Ishikawa (cell line): ENCODE data around the gene CNTD1.

Experiments
- CEBPB ChIP-seq: IDR thresholded peaks from 2 replicates; pipeline ENCODE4 v1.6.1; 2012
- CREB1 ChIP-seq: IDR thresholded peaks from 2 replicates; pipeline ENCODE4 v1.6.1; 2012; ENCODE audit warnings: low read depth
- EGR1 ChIP-seq: IDR thresholded peaks from 2 replicates; pipeline ENCODE4 v1.6.1; 2012
- EP300 ChIP-seq: IDR thresholded peaks from 2 replicates; pipeline ENCODE4 v1.6.1; 2012; ENCODE audit warnings: borderline replicate concordance
- FOXM1 ChIP-seq: IDR thresholded peaks from 2 replicates; pipeline ENCODE4 v1.6.1; 2012; ENCODE audit warnings: low read depth, borderline replicate concordance
- NFIC ChIP-seq: IDR thresholded peaks from 2 replicates; pipeline ENCODE4 v1.6.1; 2012
- TAF1 ChIP-seq: IDR thresholded peaks from 2 replicates; pipeline ENCODE4 v1.6.1; 2012; ENCODE audit warnings: low read depth, mild to moderate bottlenecking
- TCF12 ChIP-seq: IDR thresholded peaks from 2 replicates; pipeline ENCODE4 v1.6.1; 2012; ENCODE audit warnings: low read depth
- TEAD4 ChIP-seq: IDR thresholded peaks from 2 replicates; pipeline ENCODE4 v1.6.1; 2012
- YY1 ChIP-seq: IDR thresholded peaks from 2 replicates; pipeline ENCODE4 v1.6.1; 2012; ENCODE audit warnings: low read depth
- ZBTB7A ChIP-seq: IDR thresholded peaks from 2 replicates; pipeline ENCODE4 v1.6.1; 2012; ENCODE audit warnings: low read depth
- TF ChIP-seq, protein P1 (sequence below): IDR thresholded peaks from 2 replicates; pipeline ENCODE4 v1.6.1; 2012
- TF ChIP-seq, protein P2 (sequence below): IDR thresholded peaks from 2 replicates; pipeline ENCODE4 v1.6.1; 2012
- TF ChIP-seq, protein P3 (sequence below): IDR thresholded peaks from 2 replicates; pipeline ENCODE4 v1.6.1; 2012; ENCODE audit warnings: low read depth, mild to moderate bottlenecking

CNTD1 gene, protein sequence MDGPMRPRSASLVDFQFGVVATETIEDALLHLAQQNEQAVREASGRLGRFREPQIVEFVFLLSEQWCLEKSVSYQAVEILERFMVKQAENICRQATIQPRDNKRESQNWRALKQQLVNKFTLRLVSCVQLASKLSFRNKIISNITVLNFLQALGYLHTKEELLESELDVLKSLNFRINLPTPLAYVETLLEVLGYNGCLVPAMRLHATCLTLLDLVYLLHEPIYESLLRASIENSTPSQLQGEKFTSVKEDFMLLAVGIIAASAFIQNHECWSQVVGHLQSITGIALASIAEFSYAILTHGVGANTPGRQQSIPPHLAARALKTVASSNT

DNA sequence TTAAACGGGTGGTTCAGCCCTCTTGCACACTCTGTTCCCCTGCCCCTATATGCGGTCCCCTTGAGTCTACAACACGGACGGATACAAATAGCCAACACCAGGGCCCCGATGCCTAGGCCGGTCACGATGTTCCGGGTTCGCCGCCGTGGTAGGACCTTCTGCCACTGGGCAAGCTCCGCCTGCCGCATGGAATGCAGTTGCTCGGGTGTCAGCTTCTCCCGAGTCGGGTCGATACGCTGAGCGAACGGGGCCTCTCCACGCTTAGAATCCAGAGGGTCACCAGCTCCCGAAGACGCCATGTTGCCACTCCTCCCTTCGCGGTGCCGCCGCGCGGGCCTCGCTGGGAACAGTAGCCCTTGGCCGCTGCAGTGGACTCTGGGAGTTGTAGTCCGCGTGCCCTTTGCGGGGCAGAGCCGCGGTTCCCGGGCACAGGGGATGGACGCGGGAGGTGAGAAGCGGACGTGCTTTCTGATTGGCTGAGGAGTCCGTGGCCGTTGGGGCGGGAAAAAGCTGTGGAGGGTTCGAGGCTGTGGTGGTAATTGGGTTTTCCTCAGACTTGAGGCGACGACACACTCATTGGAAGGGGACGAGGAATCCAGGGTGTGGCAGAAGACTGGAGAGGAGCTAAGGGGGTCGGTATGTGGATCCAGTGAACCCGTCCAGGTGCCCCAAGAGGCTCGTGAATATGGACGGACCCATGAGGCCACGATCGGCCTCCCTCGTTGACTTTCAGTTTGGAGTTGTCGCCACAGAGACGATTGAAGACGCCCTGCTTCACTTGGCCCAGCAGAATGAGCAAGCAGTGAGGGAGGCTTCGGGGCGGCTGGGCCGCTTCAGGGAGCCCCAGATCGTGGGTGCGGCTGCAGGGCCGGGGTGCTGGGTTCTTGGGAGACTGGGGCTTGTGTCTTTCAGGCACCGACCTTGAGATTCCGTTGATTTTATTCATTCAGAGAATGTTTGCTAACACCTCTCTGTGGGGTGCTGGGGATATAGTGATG is at the start of gene CNTD1, which contains the start of gene COA3:
CNTD1 (plus strand) TSS at position 479 of the 998 bp plus-strand sequence; CDS start at position 686, 207 bp downstream.
COA3 (minus strand) TSS at position 322 of the 998 bp plus-strand sequence; CDS start at position 299, 23 bp downstream.
- TF ChIP-seq NFIC: no peak
- TF ChIP-seq, protein P1, sequence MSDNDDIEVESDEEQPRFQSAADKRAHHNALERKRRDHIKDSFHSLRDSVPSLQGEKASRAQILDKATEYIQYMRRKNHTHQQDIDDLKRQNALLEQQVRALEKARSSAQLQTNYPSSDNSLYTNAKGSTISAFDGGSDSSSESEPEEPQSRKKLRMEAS: peak; percentile 99
- peak; percentile 13; the same call in 1 of the 2 replicates for TF ChIP-seq TEAD4
- no peak for TF ChIP-seq CREB1
- TF ChIP-seq TAF1: peak; percentile 83
- peak; percentile 93 for TF ChIP-seq YY1
- TF ChIP-seq CEBPB: no peak
- no peak for TF ChIP-seq EP300
- TF ChIP-seq, protein P2, sequence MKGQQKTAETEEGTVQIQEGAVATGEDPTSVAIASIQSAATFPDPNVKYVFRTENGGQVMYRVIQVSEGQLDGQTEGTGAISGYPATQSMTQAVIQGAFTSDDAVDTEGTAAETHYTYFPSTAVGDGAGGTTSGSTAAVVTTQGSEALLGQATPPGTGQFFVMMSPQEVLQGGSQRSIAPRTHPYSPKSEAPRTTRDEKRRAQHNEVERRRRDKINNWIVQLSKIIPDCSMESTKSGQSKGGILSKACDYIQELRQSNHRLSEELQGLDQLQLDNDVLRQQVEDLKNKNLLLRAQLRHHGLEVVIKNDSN: peak; percentile 19; the same call in 1 of the 2 replicates
- peak; percentile 76 for TF ChIP-seq TCF12
- no peak for TF ChIP-seq ZBTB7A

DNA sequence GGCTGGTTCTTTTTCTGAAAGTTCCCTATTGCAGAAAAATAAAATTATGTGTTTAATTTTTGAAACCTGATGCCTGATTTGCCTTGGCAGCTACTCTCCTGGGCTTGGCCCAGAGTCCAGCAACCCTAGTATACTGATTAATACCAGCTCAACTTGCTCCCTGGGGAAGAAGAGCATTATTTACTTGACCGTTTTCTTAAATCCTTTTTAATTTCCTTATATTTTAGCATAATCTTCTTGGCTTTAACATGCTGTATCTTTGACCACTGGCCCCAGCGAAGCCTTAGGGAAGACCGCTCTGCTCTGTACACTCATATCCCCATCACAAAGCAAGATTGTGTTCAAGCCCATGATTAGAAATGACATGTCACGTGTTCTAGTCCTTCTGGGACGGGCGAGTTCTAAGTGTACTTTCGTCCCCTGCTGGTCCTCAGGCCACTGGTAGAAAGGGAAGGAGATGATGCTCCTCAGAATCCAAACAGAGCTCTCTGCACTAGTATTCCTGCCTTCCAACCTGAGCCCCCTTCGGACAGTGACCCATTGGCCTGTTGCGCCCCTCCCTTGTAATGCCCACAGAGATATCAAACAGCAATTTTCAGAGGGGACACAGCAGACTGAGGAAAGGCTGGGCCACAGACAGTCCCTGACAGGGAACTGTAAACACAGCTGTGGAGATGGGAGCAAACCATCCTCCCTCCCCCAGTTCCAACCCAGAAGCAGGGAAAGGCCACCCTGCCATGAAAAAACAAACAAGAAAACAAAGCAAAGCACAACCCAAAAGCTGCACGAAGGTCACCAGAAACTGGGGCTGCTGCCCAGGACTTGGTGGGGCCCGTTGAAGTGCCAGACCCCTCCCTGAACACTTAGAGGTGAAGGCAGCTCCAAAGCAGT is 49.5 kb upstream of the CNTD1 start:
- TF ChIP-seq, protein P2: no peak
- TF ChIP-seq TCF12: no peak
- TF ChIP-seq EGR1: no peak
- no peak for TF ChIP-seq YY1
- TF ChIP-seq, protein P3, sequence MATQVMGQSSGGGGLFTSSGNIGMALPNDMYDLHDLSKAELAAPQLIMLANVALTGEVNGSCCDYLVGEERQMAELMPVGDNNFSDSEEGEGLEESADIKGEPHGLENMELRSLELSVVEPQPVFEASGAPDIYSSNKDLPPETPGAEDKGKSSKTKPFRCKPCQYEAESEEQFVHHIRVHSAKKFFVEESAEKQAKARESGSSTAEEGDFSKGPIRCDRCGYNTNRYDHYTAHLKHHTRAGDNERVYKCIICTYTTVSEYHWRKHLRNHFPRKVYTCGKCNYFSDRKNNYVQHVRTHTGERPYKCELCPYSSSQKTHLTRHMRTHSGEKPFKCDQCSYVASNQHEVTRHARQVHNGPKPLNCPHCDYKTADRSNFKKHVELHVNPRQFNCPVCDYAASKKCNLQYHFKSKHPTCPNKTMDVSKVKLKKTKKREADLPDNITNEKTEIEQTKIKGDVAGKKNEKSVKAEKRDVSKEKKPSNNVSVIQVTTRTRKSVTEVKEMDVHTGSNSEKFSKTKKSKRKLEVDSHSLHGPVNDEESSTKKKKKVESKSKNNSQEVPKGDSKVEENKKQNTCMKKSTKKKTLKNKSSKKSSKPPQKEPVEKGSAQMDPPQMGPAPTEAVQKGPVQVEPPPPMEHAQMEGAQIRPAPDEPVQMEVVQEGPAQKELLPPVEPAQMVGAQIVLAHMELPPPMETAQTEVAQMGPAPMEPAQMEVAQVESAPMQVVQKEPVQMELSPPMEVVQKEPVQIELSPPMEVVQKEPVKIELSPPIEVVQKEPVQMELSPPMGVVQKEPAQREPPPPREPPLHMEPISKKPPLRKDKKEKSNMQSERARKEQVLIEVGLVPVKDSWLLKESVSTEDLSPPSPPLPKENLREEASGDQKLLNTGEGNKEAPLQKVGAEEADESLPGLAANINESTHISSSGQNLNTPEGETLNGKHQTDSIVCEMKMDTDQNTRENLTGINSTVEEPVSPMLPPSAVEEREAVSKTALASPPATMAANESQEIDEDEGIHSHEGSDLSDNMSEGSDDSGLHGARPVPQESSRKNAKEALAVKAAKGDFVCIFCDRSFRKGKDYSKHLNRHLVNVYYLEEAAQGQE: no peak
- no peak for TF ChIP-seq TAF1
- no peak for TF ChIP-seq EP300
- TF ChIP-seq NFIC: no peak
- TF ChIP-seq, protein P1: no peak
- TF ChIP-seq CEBPB: no peak
- TF ChIP-seq TEAD4: no peak

DNA sequence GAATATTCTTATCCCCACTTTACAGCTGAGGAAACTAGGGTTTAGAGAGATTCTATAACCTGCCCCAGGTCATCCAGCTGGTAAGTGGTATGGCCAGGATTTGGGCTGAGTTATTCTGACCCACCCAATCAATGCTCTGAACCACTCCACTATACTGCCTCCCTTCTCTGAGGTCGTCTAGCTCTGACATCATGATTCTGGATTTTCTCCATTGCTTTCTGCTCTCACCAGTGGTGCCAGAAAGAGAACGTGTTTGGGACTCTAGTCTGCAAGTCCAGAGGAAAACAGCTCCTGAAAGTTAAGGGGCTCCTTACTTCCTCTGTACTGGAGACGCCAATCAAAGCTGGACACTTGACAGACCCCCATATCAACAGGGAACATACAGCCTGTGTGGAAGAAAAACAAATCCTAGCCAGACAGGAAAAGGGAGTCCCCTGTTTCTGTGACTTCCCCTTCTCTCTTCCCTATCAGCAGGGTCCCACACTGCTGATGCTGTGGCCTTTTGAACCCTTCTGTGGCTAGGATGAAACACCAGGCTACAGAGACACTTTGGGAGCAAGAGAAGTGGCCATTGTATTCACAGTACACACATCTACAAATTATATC is 47.8 kb upstream of the CNTD1 start:
- TF ChIP-seq TAF1 (no peak), TEAD4 (no peak), EGR1 (no peak)

DNA sequence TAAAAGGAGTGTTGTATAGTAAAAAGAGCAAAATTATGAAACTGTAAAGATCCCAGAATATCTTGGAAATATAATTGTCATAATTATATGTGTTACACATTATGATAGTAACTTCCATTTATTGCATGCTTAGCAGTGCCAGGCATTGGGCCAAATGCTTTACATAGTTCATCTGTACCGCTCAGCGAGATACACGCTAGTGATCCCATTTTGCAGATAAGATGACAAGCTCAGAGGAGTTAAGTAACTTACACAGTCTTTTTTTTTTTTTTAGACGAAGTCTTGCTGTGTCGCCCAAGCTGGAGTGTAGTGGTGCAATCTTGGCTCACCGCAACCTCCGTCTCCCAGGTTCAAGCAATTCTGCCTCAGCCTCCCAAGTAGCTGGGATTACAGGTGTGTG is 47.0 kb upstream of the CNTD1 start:
- no peak for TF ChIP-seq FOXM1
- TF ChIP-seq NFIC: no peak
- TF ChIP-seq, protein P3: no peak
- TF ChIP-seq ZBTB7A: no peak
- TF ChIP-seq TCF12: no peak

DNA sequence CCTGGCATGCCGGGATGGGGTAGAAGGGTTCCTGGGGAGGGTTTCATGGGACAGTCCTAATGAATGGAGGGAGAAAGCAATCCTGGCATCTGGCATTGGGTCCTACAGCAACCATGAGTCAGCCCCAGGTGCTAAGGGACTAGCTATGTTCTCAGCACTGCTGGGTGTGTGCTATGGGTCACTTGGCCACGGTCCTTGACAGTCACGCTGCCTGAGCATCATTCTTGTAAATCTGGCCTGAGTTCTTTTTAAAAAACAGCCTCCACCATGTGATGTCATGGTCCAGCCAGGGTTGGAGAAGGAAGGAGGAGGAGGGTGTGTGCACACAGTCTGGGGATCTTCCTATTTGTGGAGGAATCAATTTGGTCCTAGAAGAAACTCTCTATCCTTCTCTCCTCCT is 43.9 kb upstream of the CNTD1 start:
- TF ChIP-seq YY1 (no peak), EP300 (no peak), TCF12 (no peak), TEAD4 (no peak), CREB1 (no peak)
- TF ChIP-seq, protein P1: no peak
- TF ChIP-seq, protein P3: no peak
